ENCODE results near the gene CPB2.

CPB2 gene

GRCh38 chr13:46038296-46038695 lies 66.5 kb downstream of the CPB2 start:
- no peaks in the 10 kb centered on the region for H3K27me3 ChIP-seq (ENCODE audit: control insufficient read depth in 1 of 2, insufficient read depth in 1 of 2, low read length in 2 of 2)
- no peak overlapping the region for H3K4me2 ChIP-seq (ENCODE audit: low read length, poor library complexity, severe bottlenecking)
- H2BK120ac ChIP-seq (ENCODE audit: low read depth, low read length) = no peak overlapping the region
- no peak overlapping the region for H3K4me3 ChIP-seq (ENCODE audit: insufficient read depth in 1 of 2, low read depth in 1 of 2, low read length in 2 of 2)
- no peak overlapping the region for H2BK15ac ChIP-seq (ENCODE audit: low read depth, poor library complexity, severe bottlenecking)
- no peak overlapping the region for H3K23ac ChIP-seq (ENCODE audit: low read length in 2 of 2)
- WGBS = 99% methylated on average over 4 of the region's 4 CpGs
- no peak overlapping the region for H4K91ac ChIP-seq (ENCODE audit: low read length)
- H3K9ac ChIP-seq (ENCODE audit: low read length) = no peak overlapping the region
- no peak overlapping the region for H4K8ac ChIP-seq (ENCODE audit: low read length)
- no peak overlapping the region for H3K14ac ChIP-seq (ENCODE audit: low read length in 2 of 2)
- H3K36me3 ChIP-seq (ENCODE audit: control insufficient read depth in 1 of 2, insufficient read depth in 2 of 2, low read depth in 1 of 2, low read length in 2 of 2) = peaks cover 3 to 64% of the 10 kb centered on the region in 2 experiments
- no peaks in the 10 kb centered on the region for H3K4me1 ChIP-seq (ENCODE audit: control insufficient read depth, insufficient read depth, low read depth, low read length)
- peaks cover 18% of the 10 kb centered on the region for H3K79me1 ChIP-seq (replicated peaks; ENCODE audit: low read length, poor library complexity, severe bottlenecking)
- no peak overlapping the region for H2BK12ac ChIP-seq (ENCODE audit: low read length in 2 of 2)
- H3K9me3 ChIP-seq (ENCODE audit: control insufficient read depth, low read length) = no peaks in the 10 kb centered on the region
- H2AFZ ChIP-seq (ENCODE audit: low read depth, low read length) = no peak overlapping the region
- DNase-seq = no peak
- no peak overlapping the region for H2AK5ac ChIP-seq (ENCODE audit: low read length, severe bottlenecking)
- no peak overlapping the region for H3K18ac ChIP-seq (ENCODE audit: low read depth in 1 of 2, low read length in 2 of 2)
- no peak overlapping the region for H3K27ac ChIP-seq (ENCODE audit: low read length, poor library complexity, severe bottlenecking)
- H3K4ac ChIP-seq (ENCODE audit: low read depth in 1 of 2, low read length in 2 of 2) = no peak overlapping the region
- no peak overlapping the region for H2BK5ac ChIP-seq (ENCODE audit: low read depth, low read length, poor library complexity, severe bottlenecking)

- no peak overlapping the region for H4K8ac ChIP-seq (ENCODE audit: low read length)
- H3K9me3 ChIP-seq (ENCODE audit: control insufficient read depth, low read length) = peaks cover 8% of the 10 kb centered on the region
- no peak overlapping the region for H2BK120ac ChIP-seq (ENCODE audit: low read depth, low read length)
- no peak overlapping the region for H2BK5ac ChIP-seq (ENCODE audit: low read depth, low read length, poor library complexity, severe bottlenecking)
- no peak overlapping the region for H2BK15ac ChIP-seq (ENCODE audit: low read depth, poor library complexity, severe bottlenecking)
- H3K27ac ChIP-seq (ENCODE audit: low read length, poor library complexity, severe bottlenecking) = no peak overlapping the region
- H2AFZ ChIP-seq (ENCODE audit: low read depth, low read length) = no peak overlapping the region
- H3K4ac ChIP-seq (ENCODE audit: low read depth in 1 of 2, low read length in 2 of 2) = no peak overlapping the region
- no peak overlapping the region for H3K9ac ChIP-seq (ENCODE audit: low read length)
- DNase-seq = no peak
- H3K27me3 ChIP-seq (ENCODE audit: control insufficient read depth in 1 of 2, insufficient read depth in 1 of 2, low read length in 2 of 2) = no peaks in the 10 kb centered on the region
- H3K36me3 ChIP-seq (ENCODE audit: control insufficient read depth in 1 of 2, insufficient read depth in 2 of 2, low read depth in 1 of 2, low read length in 2 of 2) = peaks cover 3 to 55% of the 10 kb centered on the region in 2 experiments
- no peak overlapping the region for H3K4me2 ChIP-seq (ENCODE audit: low read length, poor library complexity, severe bottlenecking)
- H2AK5ac ChIP-seq (ENCODE audit: low read length, severe bottlenecking) = no peak overlapping the region
- H2BK12ac ChIP-seq (ENCODE audit: low read length in 2 of 2) = no peak overlapping the region
- H3K4me1 ChIP-seq (ENCODE audit: control insufficient read depth, insufficient read depth, low read depth, low read length) = no peaks in the 10 kb centered on the region
- no peak overlapping the region for H3K23ac ChIP-seq (ENCODE audit: low read length in 2 of 2)
- H4K91ac ChIP-seq (ENCODE audit: low read length) = no peak overlapping the region
- H3K79me1 ChIP-seq (replicated peaks; ENCODE audit: low read length, poor library complexity, severe bottlenecking) = peaks cover 20% of the 10 kb centered on the region
- WGBS = 97% methylated on average over 2 of the region's 2 CpGs
- H3K4me3 ChIP-seq (ENCODE audit: insufficient read depth in 1 of 2, low read depth in 1 of 2, low read length in 2 of 2) = no peak overlapping the region
- no peak overlapping the region for H3K18ac ChIP-seq (ENCODE audit: low read depth in 1 of 2, low read length in 2 of 2)
- no peak overlapping the region for H3K14ac ChIP-seq (ENCODE audit: low read length in 2 of 2)
Measured at GRCh38 chr13:46035066-46035465, 69.8 kb downstream of the CPB2 start.

GRCh38 chr13:46032341-46032740 lies 72.5 kb downstream of the CPB2 start:
- no peak overlapping the region for H4K8ac ChIP-seq (ENCODE audit: low read length)
- H2BK15ac ChIP-seq (ENCODE audit: low read depth, poor library complexity, severe bottlenecking) = no peak overlapping the region
- no peak overlapping the region for H4K91ac ChIP-seq (ENCODE audit: low read length)
- no peak overlapping the region for H2AFZ ChIP-seq (ENCODE audit: low read depth, low read length)
- no peak for DNase-seq
- no peak overlapping the region for H3K27ac ChIP-seq (ENCODE audit: low read length, poor library complexity, severe bottlenecking)
- H3K4me1 ChIP-seq (ENCODE audit: control insufficient read depth, insufficient read depth, low read depth, low read length) = no peaks in the 10 kb centered on the region
- no peaks in the 10 kb centered on the region for H3K27me3 ChIP-seq (ENCODE audit: control insufficient read depth in 1 of 2, insufficient read depth in 1 of 2, low read length in 2 of 2)
- no peak overlapping the region for H3K14ac ChIP-seq (ENCODE audit: low read length in 2 of 2)
- H2BK120ac ChIP-seq (ENCODE audit: low read depth, low read length) = no peak overlapping the region
- H3K4me2 ChIP-seq (ENCODE audit: low read length, poor library complexity, severe bottlenecking) = no peak overlapping the region
- no peak overlapping the region for H3K9ac ChIP-seq (ENCODE audit: low read length)
- no peak overlapping the region for H3K4me3 ChIP-seq (ENCODE audit: insufficient read depth in 1 of 2, low read depth in 1 of 2, low read length in 2 of 2)
- peaks cover 8% of the 10 kb centered on the region for H3K9me3 ChIP-seq (ENCODE audit: control insufficient read depth, low read length)
- no peak overlapping the region for H3K23ac ChIP-seq (ENCODE audit: low read length in 2 of 2)
- no peak overlapping the region for H2BK5ac ChIP-seq (ENCODE audit: low read depth, low read length, poor library complexity, severe bottlenecking)
- H3K4ac ChIP-seq (ENCODE audit: low read depth in 1 of 2, low read length in 2 of 2) = no peak overlapping the region
- no peak overlapping the region for H3K18ac ChIP-seq (ENCODE audit: low read depth in 1 of 2, low read length in 2 of 2)
- H3K79me1 ChIP-seq (replicated peaks; ENCODE audit: low read length, poor library complexity, severe bottlenecking) = peaks cover 10% of the 10 kb centered on the region
- no peak overlapping the region for H2AK5ac ChIP-seq (ENCODE audit: low read length, severe bottlenecking)
- H3K36me3 ChIP-seq (ENCODE audit: control insufficient read depth in 1 of 2, insufficient read depth in 2 of 2, low read depth in 1 of 2, low read length in 2 of 2) = peaks cover 0 to 49% of the 10 kb centered on the region in 2 experiments
- no peak overlapping the region for H2BK12ac ChIP-seq (ENCODE audit: low read length in 2 of 2)

- Histone ChIP-seq H3K4me3 (ENCODE audit: insufficient read depth in 1 of 2, low read depth in 1 of 2, low read length in 2 of 2) (no peak overlapping the region), H3K27me3 (ENCODE audit: control insufficient read depth in 1 of 2, insufficient read depth in 1 of 2, low read length in 2 of 2) (no peaks in the 10 kb centered on the region), H2BK5ac (ENCODE audit: low read depth, low read length, poor library complexity, severe bottlenecking) (no peak overlapping the region), H2AFZ (ENCODE audit: low read depth, low read length) (no peak overlapping the region), H3K9ac (ENCODE audit: low read length) (no peak overlapping the region), H2BK15ac (ENCODE audit: low read depth, poor library complexity, severe bottlenecking) (no peak overlapping the region), H3K4ac (ENCODE audit: low read depth in 1 of 2, low read length in 2 of 2) (no peak overlapping the region), H3K36me3 (ENCODE audit: control insufficient read depth in 1 of 2, insufficient read depth in 2 of 2, low read depth in 1 of 2, low read length in 2 of 2) (peaks cover 0 to 46% of the 10 kb centered on the region in 2 experiments), H3K79me1 (replicated peaks; ENCODE audit: low read length, poor library complexity, severe bottlenecking) (peaks cover 13% of the 10 kb centered on the region), H2AK5ac (ENCODE audit: low read length, severe bottlenecking) (no peak overlapping the region), H3K23ac (ENCODE audit: low read length in 2 of 2) (no peak overlapping the region), H3K18ac (ENCODE audit: low read depth in 1 of 2, low read length in 2 of 2) (no peak overlapping the region), H3K4me1 (ENCODE audit: control insufficient read depth, insufficient read depth, low read depth, low read length) (no peaks in the 10 kb centered on the region), H3K4me2 (ENCODE audit: low read length, poor library complexity, severe bottlenecking) (no peak overlapping the region), H3K27ac (ENCODE audit: low read length, poor library complexity, severe bottlenecking) (no peak overlapping the region), H3K9me3 (ENCODE audit: control insufficient read depth, low read length) (peaks cover 8% of the 10 kb centered on the region), H2BK120ac (ENCODE audit: low read depth, low read length) (no peak overlapping the region), H4K91ac (ENCODE audit: low read length) (no peak overlapping the region), H4K8ac (ENCODE audit: low read length) (no peak overlapping the region), H3K14ac (ENCODE audit: low read length in 2 of 2) (no peak overlapping the region), H2BK12ac (ENCODE audit: low read length in 2 of 2) (no peak overlapping the region)
- 92% methylated on average over 4 of the region's 4 CpGs for WGBS
- DNase-seq = no peak
Measured at GRCh38 chr13:46031581-46032263, 73.1 kb downstream of the CPB2 start.
